Mesendoderm (in vitro differentiated cells): ENCODE data around the gene CCK. TPM values are rescaled to one million over a fixed set of nuclear protein-coding genes. Genes with fewer than 3 reads are reported as not detected.

Experiments
- DNase-seq: peaks from one replicate; pipeline ENCODE4 v3.0.0; 2013
- H2AK5ac ChIP-seq: 2 replicates; pipeline ENCODE4 v1.6.1; 2013; ENCODE audit warnings: low read length, inconsistent platforms
- H2BK120ac ChIP-seq: 2 replicates; pipeline ENCODE4 v1.6.1; 2013; ENCODE audit warnings: low read depth, mild to moderate bottlenecking, low read length, moderate library complexity, mixed read lengths
- H2BK15ac ChIP-seq: replicated peaks from 2 replicates; pipeline ENCODE4 v1.6.1; 2013; ENCODE audit warnings: low read depth, mild to moderate bottlenecking, moderate library complexity
- H2BK5ac ChIP-seq: 2 replicates; pipeline ENCODE4 v1.6.1; 2013; ENCODE audit warnings: low read length, inconsistent platforms
- H3K18ac ChIP-seq: 2 replicates; pipeline ENCODE4 v1.6.1; 2013; ENCODE audit warnings: mild to moderate bottlenecking, low read length, mixed read lengths
- H3K23ac ChIP-seq: one replicate; pipeline ENCODE4 v1.6.1; 2013; ENCODE audit warnings: low read length
- H3K27ac ChIP-seq: 2 replicates; pipeline ENCODE4 v1.5.1; 2013; ENCODE audit warnings: low read depth, mild to moderate bottlenecking, inconsistent platforms, low read length, moderate library complexity
- H3K27me3 ChIP-seq: 2 replicates; pipeline ENCODE4 v1.6.1; 2013; ENCODE audit warnings: low read length, control low read depth, mild to moderate bottlenecking, inconsistent platforms; ENCODE audit not compliant: insufficient read depth, poor library complexity
- H3K36me3 ChIP-seq: 2 replicates; pipeline ENCODE4 v1.6.1; 2013; ENCODE audit warnings: low read length, inconsistent platforms; ENCODE audit not compliant: control insufficient read depth, insufficient read depth
- H3K4ac ChIP-seq: one replicate; pipeline ENCODE4 v1.6.1; 2013; ENCODE audit warnings: low read depth, mild to moderate bottlenecking, low read length, moderate library complexity
- H3K4me1 ChIP-seq: 2 replicates; pipeline ENCODE4 v1.6.1; 2013; ENCODE audit warnings: low read depth, low read length, inconsistent platforms; ENCODE audit not compliant: control insufficient read depth
- H3K4me2 ChIP-seq: 2 replicates; pipeline ENCODE4 v1.6.1; 2013; ENCODE audit warnings: low read length
- H3K4me3 ChIP-seq: 2 replicates; pipeline ENCODE4 v1.5.1; 2013; ENCODE audit warnings: mild to moderate bottlenecking, low read length
- H3K56ac ChIP-seq: one replicate; pipeline ENCODE4 v1.6.1; 2013; ENCODE audit warnings: low read length
- H3K79me1 ChIP-seq: 2 replicates; pipeline ENCODE4 v1.6.1; 2013; ENCODE audit warnings: low read length, inconsistent platforms
- H3K79me2 ChIP-seq: 2 replicates; pipeline ENCODE4 v1.6.1; 2013; ENCODE audit warnings: mild to moderate bottlenecking, low read length; ENCODE audit not compliant: control insufficient read depth, insufficient read depth
- H3K9ac ChIP-seq: 2 replicates; pipeline ENCODE4 v1.6.1; 2013; ENCODE audit warnings: low read length, inconsistent platforms
- H4K5ac ChIP-seq: one replicate; pipeline ENCODE4 v1.6.1; 2013; ENCODE audit warnings: low read length
- H4K8ac ChIP-seq: one replicate; pipeline ENCODE4 v1.6.1; 2013; ENCODE audit warnings: low read depth, mild to moderate bottlenecking, control low read depth, low read length, moderate library complexity
- WGBS: extraction: QIAGEN DNeasy Blood & Tissue Kit; methylation state at CpG from one replicate; pipeline ENCODE4 v1.1.7; 2013; ENCODE audit warnings: low lambda C conversion rate, missing lambda C conversion rate; ENCODE audit not compliant: insufficient coverage; ENCODE audit errors: extremely low coverage; 5-methylcytosine and 5-hydroxymethylcytosine counted together
- small RNA-seq: library from polyadenylated mRNA; stranded (forward); fragments of <200 nt; extraction: miRNeasy Mini kit (QIAGEN cat#:217004); gene quantifications from one replicate; pipeline ENCODE3, GENCODE V24; 2013; ENCODE audit not compliant: insufficient read depth

Gene CCK

DNA sequence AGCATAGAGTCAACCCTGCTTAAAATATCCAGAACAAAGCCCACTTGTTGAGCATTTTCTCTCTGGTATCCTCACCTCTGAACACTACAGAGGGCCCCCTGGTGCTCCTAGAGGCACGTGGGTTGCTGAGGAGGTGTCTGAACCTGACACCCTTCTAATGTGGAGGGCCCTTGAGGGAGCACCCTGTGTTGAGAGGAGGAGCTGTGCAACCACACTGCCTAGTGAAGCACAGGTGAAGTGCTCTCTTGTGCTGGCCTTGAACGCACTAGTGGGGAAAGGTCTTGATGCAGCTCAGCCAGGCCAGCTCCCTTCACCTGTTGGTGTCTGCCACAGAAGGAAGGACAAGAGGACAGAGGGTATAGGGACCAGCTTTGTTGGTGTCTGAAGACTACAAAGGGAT, 51.9 kb downstream of the CCK start:
- no peak overlapping the region for H3K56ac ChIP-seq
- H4K5ac ChIP-seq = no peak overlapping the region
- H3K27me3 ChIP-seq = no peaks in the 10 kb centered on the region
- no peak overlapping the region for H3K9ac ChIP-seq
- no CpG with 5 or more reads among the region's 2 CpGs for WGBS
- no peak overlapping the region for H2BK5ac ChIP-seq
- H2AK5ac ChIP-seq = no peak overlapping the region
- no peaks in the 10 kb centered on the region for H3K4me1 ChIP-seq
- H3K23ac ChIP-seq = no peak overlapping the region
- H2BK120ac ChIP-seq = no peak overlapping the region
- H3K4me2 ChIP-seq = no peak overlapping the region
- H3K27ac ChIP-seq = no peak overlapping the region
- H3K4me3 ChIP-seq = no peak overlapping the region
- no peaks in the 10 kb centered on the region for H3K79me2 ChIP-seq
- H3K18ac ChIP-seq = no peak overlapping the region
- no peak overlapping the region for H2BK15ac ChIP-seq
- no peaks in the 10 kb centered on the region for H3K36me3 ChIP-seq
- H4K8ac ChIP-seq = no peak overlapping the region
- H3K4ac ChIP-seq = no peak overlapping the region
- H3K79me1 ChIP-seq = no peaks in the 10 kb centered on the region
- peak; percentile 27 for DNase-seq

DNA sequence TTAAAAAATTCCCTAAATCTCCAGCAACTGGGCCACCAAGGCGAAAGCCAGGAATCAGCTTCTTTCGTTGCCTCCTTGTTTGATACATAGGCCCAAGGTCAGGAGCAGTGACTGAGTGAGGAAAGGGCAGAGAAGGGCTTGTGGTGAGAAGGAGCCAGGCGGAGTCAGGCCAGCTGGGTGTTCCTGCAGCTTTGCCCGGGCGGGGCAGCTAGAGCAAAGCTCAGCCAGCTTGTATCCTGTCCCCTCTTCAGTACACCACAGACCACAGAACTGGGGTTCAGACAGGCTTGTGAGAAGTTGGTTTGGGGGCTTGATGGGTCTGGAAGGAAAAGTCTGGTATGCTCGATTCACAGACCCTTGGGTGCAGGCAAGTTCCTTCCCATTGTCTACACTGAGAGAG, 52.6 kb downstream of the CCK start:
- no peak for DNase-seq
- no CpG with 5 or more reads among the region's 6 CpGs for WGBS
- no peaks in the 10 kb centered on the region for H3K36me3 ChIP-seq

GRCh38 chr3:42210726-42211125, 55.3 kb downstream of the CCK start:
- H3K79me2 ChIP-seq = no peaks in the 10 kb centered on the region
- H3K4me3 ChIP-seq = no peak overlapping the region
- H3K36me3 ChIP-seq = no peaks in the 10 kb centered on the region
- no peak overlapping the region for H2BK120ac ChIP-seq
- H2BK15ac ChIP-seq = no peak overlapping the region
- H3K27me3 ChIP-seq = no peaks in the 10 kb centered on the region
- DNase-seq = peak; percentile 79
- no peak overlapping the region for H2AK5ac ChIP-seq
- H4K8ac ChIP-seq = no peak overlapping the region
- H3K9ac ChIP-seq = no peak overlapping the region
- H3K56ac ChIP-seq = no peak overlapping the region
- H3K79me1 ChIP-seq = no peaks in the 10 kb centered on the region
- H3K27ac ChIP-seq = no peak overlapping the region
- WGBS = no CpG with 5 or more reads among the region's 2 CpGs
- no peak overlapping the region for H3K4ac ChIP-seq
- no peak overlapping the region for H3K18ac ChIP-seq
- H3K23ac ChIP-seq = no peak overlapping the region
- H3K4me2 ChIP-seq = no peak overlapping the region
- no peak overlapping the region for H4K5ac ChIP-seq
- no peaks in the 10 kb centered on the region for H3K4me1 ChIP-seq
- H2BK5ac ChIP-seq = no peak overlapping the region

More for the DNA sequence above, 52.6 kb downstream of the CCK start:
- Histone ChIP-seq H3K4me1 (no peaks in the 10 kb centered on the region), H4K8ac (no peak overlapping the region), H3K56ac (no peak overlapping the region), H3K27ac (no peak overlapping the region), H3K9ac (no peak overlapping the region), H2AK5ac (no peak overlapping the region), H3K4ac (no peak overlapping the region), H4K5ac (no peak overlapping the region), H3K4me3 (no peak overlapping the region), H3K18ac (no peak overlapping the region), H3K4me2 (no peak overlapping the region), H2BK15ac (no peak overlapping the region), H3K79me1 (no peaks in the 10 kb centered on the region), H2BK120ac (no peak overlapping the region), H3K27me3 (no peaks in the 10 kb centered on the region), H2BK5ac (no peak overlapping the region), H3K23ac (no peak overlapping the region), H3K79me2 (no peaks in the 10 kb centered on the region)

GRCh38 chr3:42209917-42210316, 56.1 kb downstream of the CCK start:
- Histone ChIP-seq H4K8ac (no peak overlapping the region), H4K5ac (no peak overlapping the region), H3K9ac (no peak overlapping the region), H3K79me1 (no peaks in the 10 kb centered on the region), H3K79me2 (no peaks in the 10 kb centered on the region), H3K36me3 (no peaks in the 10 kb centered on the region), H2BK5ac (no peak overlapping the region), H3K18ac (no peak overlapping the region), H2AK5ac (no peak overlapping the region), H3K4me3 (no peak overlapping the region), H3K27me3 (no peaks in the 10 kb centered on the region), H3K4me1 (no peaks in the 10 kb centered on the region), H3K4me2 (no peak overlapping the region), H3K27ac (no peak overlapping the region), H3K4ac (no peak overlapping the region), H3K23ac (no peak overlapping the region), H3K56ac (no peak overlapping the region), H2BK120ac (no peak overlapping the region), H2BK15ac (no peak overlapping the region)
- DNase-seq = no peak
- WGBS = no CpG with 5 or more reads among the region's 12 CpGs

Small RNAs within 50 kb of the gene (small RNA-seq; reads per million reads assigned to genes)
- not detected for gene RNU4-78P
